GM12878 (cell line): ENCODE measurements around the gene FBXO39. TPM values are rescaled to one million over a fixed set of nuclear protein-coding genes. Genes with fewer than 3 reads are reported as not detected.

Experiments
- ATAC-seq: fragments of 200-7000 bp; cut with Tn5 transposase; 3 replicates; pipeline ENCODE4 v1.9.1; 2020; ENCODE audit warnings: mild to moderate bottlenecking, moderate library complexity
- BruUV-seq: library from RNA; stranded (reverse); fragments of 400-500 nt; replicated peaks from 2 replicates; lab custom pipeline; 2021; lab: Mats Ljungman, UMichigan
- CTCF ChIA-PET: fragments of 300-600 bp; sonication (Branson Sonifier 250); formaldehyde crosslinking; extraction: SDS; loops from one replicate; lab custom pipeline; 2021; ENCODE audit warnings: inconsistent platforms; lab: Yijun Ruan, JAX
- POLR2A ChIA-PET: fragments of 350-600 bp; formaldehyde crosslinking; extraction: SDS; loops from one replicate; lab custom pipeline; 2021; ENCODE audit warnings: inconsistent platforms; lab: Charles Lee
- RAD21 ChIA-PET: fragments of 300-600 bp; sonication (Branson Sonifier 250); formaldehyde crosslinking; loops from one replicate; lab custom pipeline; 2023; ENCODE audit warnings: antibody characterized with exemption; ENCODE audit not compliant: unreplicated experiment; lab: Charles Lee
- SMC1A ChIA-PET: fragments of 300-600 bp; sonication (Branson Sonifier 250); formaldehyde crosslinking; loops from one replicate; lab custom pipeline; 2023; ENCODE audit not compliant: unreplicated experiment, uncharacterized antibody; lab: Charles Lee
- DNase-seq: peaks from one replicate; pipeline ENCODE4 v3.0.0-alpha.2; 2011; ENCODE audit warnings: low read depth, low spot score
- FAIRE-seq: peaks from 3 replicates; lab custom pipeline; 2011; peaks lifted over from hg19 to GRCh38; lab: Jason Lieb, UNC
- H2AFZ ChIP-seq: 2 replicates; pipeline ENCODE4 v1.6.0; 2011; ENCODE audit warnings: low read depth, low read length, control low read depth; ENCODE audit not compliant: control insufficient read depth
- H3K27ac ChIP-seq: 2 replicates; pipeline ENCODE4 v1.5.1; 2011; ENCODE audit warnings: control low read depth; ENCODE audit not compliant: control insufficient read depth, insufficient read depth
- H3K27me3 ChIP-seq, 2 experiments: replicated peaks in 1 of 2; 2 replicates each; pipeline versions ENCODE4 v1.6.0 to v1.6.1; 2011; ENCODE audit warnings: low read length in 1 of 2; ENCODE audit not compliant: control insufficient read depth in 2 of 2, insufficient read depth in 2 of 2
- H3K36me3 ChIP-seq, 2 experiments: 2 replicates each; pipeline ENCODE4 v1.5.1; 2011; ENCODE audit warnings: low read length in 1 of 2; ENCODE audit not compliant: control insufficient read depth in 2 of 2, insufficient read depth in 2 of 2
- H3K4me1 ChIP-seq: 2 replicates; pipeline ENCODE4 v1.6.1; 2011; ENCODE audit warnings: mild to moderate bottlenecking, low read length, moderate library complexity, mixed read lengths; ENCODE audit not compliant: control insufficient read depth, insufficient read depth
- H3K4me2 ChIP-seq: 2 replicates; pipeline ENCODE4 v1.6.0; 2011; ENCODE audit warnings: control low read depth; ENCODE audit not compliant: control insufficient read depth, insufficient read depth
- H3K4me3 ChIP-seq: fragments of 200-600 bp; sonication (generic); 2 replicates; pipeline ENCODE4 v1.5.1; 2016
- H3K79me2 ChIP-seq: 2 replicates; pipeline ENCODE4 v1.6.0; 2011; ENCODE audit warnings: low read length; ENCODE audit not compliant: control insufficient read depth, insufficient read depth
- H3K9ac ChIP-seq: 2 replicates; pipeline ENCODE4 v1.8.0; 2011; ENCODE audit warnings: low read length, control low read depth, mixed read lengths; ENCODE audit not compliant: control insufficient read depth, insufficient read depth
- H3K9me3 ChIP-seq: replicated peaks from 3 replicates; pipeline ENCODE4 v1.5.1; 2011; ENCODE audit warnings: mild to moderate bottlenecking, low read length; ENCODE audit not compliant: control insufficient read depth, insufficient read depth
- H4K20me1 ChIP-seq: 2 replicates; pipeline ENCODE4 v1.6.0; 2011; ENCODE audit not compliant: control insufficient read depth, insufficient read depth
- BCL11A ChIP-seq: IDR thresholded peaks from 2 replicates; pipeline ENCODE4 v1.6.1; 2011; ENCODE audit warnings: low read depth, low read length
- EZH2 ChIP-seq: IDR thresholded peaks from 2 replicates; pipeline ENCODE4 v1.6.1; 2012; ENCODE audit warnings: low read depth, mild to moderate bottlenecking, control low read depth, inconsistent platforms, low read length, borderline replicate concordance; ENCODE audit not compliant: control insufficient read depth
- KDM1A ChIP-seq: fragments of 200-600 bp; sonication (generic); IDR thresholded peaks from 2 replicates; pipeline ENCODE4 v1.6.1; 2016; ENCODE audit warnings: borderline replicate concordance
- POLR2AphosphoS5 ChIP-seq: IDR thresholded peaks from 2 replicates; pipeline ENCODE4 v1.6.1; 2011; ENCODE audit warnings: mild to moderate bottlenecking, low read length, inconsistent platforms
- RELA ChIP-seq: fragments of 450-650 bp; IDR thresholded peaks from 2 replicates; pipeline ENCODE4 v1.8.0; 2014; ENCODE audit warnings: borderline replicate concordance; ENCODE audit not compliant: partially characterized antibody
- SIX5 ChIP-seq: IDR thresholded peaks from 2 replicates; pipeline ENCODE4 v1.6.1; 2011; ENCODE audit warnings: mild to moderate bottlenecking, low read depth, low read length, moderate library complexity; ENCODE audit not compliant: severe bottlenecking
- SMAD5 ChIP-seq: IDR thresholded peaks from 2 replicates; pipeline ENCODE4 v1.6.1; 2016; ENCODE audit warnings: antibody characterized with exemption, low read depth
- SP1 ChIP-seq: IDR thresholded peaks from one replicate; pipeline ENCODE4 v1.6.1; 2011; ENCODE audit warnings: low read depth, low read length
- STAT1 ChIP-seq: fragments of 450-650 bp; conservative IDR thresholded peaks from 2 replicates; pipeline ENCODE4 v1.6.1; 2014; ENCODE audit warnings: antibody characterized with exemption, mild to moderate bottlenecking
- TCF7 ChIP-seq: IDR thresholded peaks from 2 replicates; pipeline ENCODE4 v1.6.1; 2014; ENCODE audit warnings: antibody characterized with exemption, borderline replicate concordance
- ZNF217 ChIP-seq: fragments of 450-650 bp; IDR thresholded peaks from 2 replicates; pipeline ENCODE4 v1.6.1; 2017; ENCODE audit warnings: antibody characterized with exemption, mild to moderate bottlenecking
- ZNF274 ChIP-seq: IDR thresholded peaks from one replicate; pipeline ENCODE4 v1.8.0; 2011; ENCODE audit not compliant: insufficient read length, insufficient read depth
- ZNF384 ChIP-seq: IDR thresholded peaks from 2 replicates; pipeline ENCODE4 v1.6.1; 2012; ENCODE audit warnings: low read depth, mild to moderate bottlenecking, low read length, improper control_type of control experiment, borderline replicate concordance
- WGBS: methylation state at CpG from one replicate; pipeline ENCODE4 v1.1.6; 2016; ENCODE audit warnings: low lambda C conversion rate; ENCODE audit not compliant: insufficient replicate concordance, insufficient coverage; ENCODE audit errors: missing lambda C conversion rate; 5-methylcytosine and 5-hydroxymethylcytosine counted together
- in situ Hi-C: fragments of 300-500 bp; cut with MboI; formaldehyde crosslinking; loops from 9 replicates; pipeline ENCODE4 v1.14.3; 2018; ENCODE audit warnings: mixed read lengths
- intact Hi-C: fragments of 100-400 bp; cut with micrococcal nuclease; formaldehyde crosslinking; loops from one replicate; pipeline ENCODE4 v1.14.2; 2022; ENCODE audit not compliant: unreplicated experiment
- polyA plus RNA-seq, 11 experiments: library from polyadenylated mRNA; depleted of rRNA in 4 of 11; unstranded in 6 of 11; stranded (reverse) in 5 of 11; fragments of >200 nt; fragmentation: Nextera tagmentation in 4 of 11; fragmentation: Illumina TruSeq in 1 of 11; extraction: Ambion mirVana in 4 of 11; extraction: Trizol in 1 of 11; gene quantifications; 1 replicate in 1 of 11; 2 replicates in 10 of 11; pipeline versions ENCODE4 v1.2.1 to v1.2.3, GENCODE V29; 2011 to 2016; ENCODE audit warnings: inconsistent platforms in 2 of 11, missing spikeins in 2 of 11, low read depth in 1 of 11
- total RNA-seq, 4 experiments: library from RNA; depleted of rRNA in 3 of 4; stranded (reverse); fragments of >200 nt in 3 of 4; fragmentation: Illumina TruSeq in 1 of 4; extraction: Trizol in 1 of 4; gene quantifications; 2 replicates each; pipeline versions ENCODE4 v1.2.1 to v1.2.3, GENCODE V29; 2013 to 2021

Gene FBXO39
- total and polyA plus RNA-seq, 10 of the 15 experiments (the other 5 are each of a cell fraction or from before 2014, with no cell fraction given), result 0.05 to 0.62 (median 0.16) TPM; not detected in 6

DNA sequence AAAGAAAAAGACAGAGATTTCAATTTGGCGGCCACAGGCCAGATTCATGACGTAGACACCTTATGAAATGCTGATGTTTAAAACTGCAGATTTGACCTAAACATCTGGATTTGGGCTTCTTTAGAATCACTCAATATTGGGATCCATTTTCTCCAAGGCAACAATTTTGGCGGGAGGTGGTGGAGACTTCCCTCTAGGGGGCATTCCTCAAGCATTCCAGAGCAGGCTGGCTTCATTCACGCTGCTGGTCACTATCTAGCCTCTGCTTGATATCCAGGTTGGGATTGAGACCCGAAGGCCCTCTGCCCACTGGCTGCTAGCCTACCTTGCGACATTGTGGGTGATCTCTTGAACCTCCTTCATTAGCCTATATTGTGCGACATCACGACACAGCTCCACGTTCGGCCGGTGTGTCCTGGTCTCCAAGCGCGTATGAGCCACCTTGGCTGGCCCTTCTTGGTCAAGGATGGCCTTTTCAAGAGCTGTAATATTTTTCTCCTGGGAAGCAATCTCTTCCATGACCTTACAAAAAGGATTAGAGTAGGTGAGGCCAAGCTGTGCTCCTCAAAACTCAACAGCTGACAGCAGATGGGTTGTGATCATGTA lies 24.5 kb downstream of the FBXO39 start (continued):
- TF ChIP-seq POLR2AphosphoS5 (no peak), BCL11A (no peak), ZNF274 (no peak)
- TF ChIP-seq, all 136 proteins: peak for 0

DNA sequence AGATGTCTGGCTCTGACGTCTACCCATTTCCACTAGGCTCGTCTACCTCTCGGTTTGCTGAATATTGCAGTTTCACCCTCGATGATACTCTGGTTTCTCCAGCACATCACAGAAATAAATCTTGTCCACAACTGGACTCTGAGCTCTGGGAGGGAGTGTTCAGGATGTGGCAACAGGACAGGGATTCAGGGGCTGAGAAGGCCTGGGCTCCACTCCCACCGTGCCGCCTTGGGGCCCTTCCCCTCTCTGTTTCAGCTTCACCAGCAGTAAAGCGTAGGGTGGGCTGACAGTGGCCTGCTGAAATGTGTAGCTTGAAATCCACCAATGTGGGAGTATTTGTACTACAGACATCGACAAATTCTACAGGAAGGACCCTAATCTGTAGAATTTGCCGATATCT lies 35.5 kb downstream of the FBXO39 start:
- H3K4me3 ChIP-seq, result no peak overlapping the region
- no peak overlapping the region for H2AFZ ChIP-seq
- WGBS, result 45% methylated on average over 9 of the region's 9 CpGs
- no peak overlapping the region for H3K9ac ChIP-seq
- H3K36me3 ChIP-seq, result no peaks in the 10 kb centered on the region
- no peak for FAIRE-seq
- intact Hi-C loops (no loop called here), in situ Hi-C loops (no loop called here)
- no peaks in the 10 kb centered on the region; the same call in 2 of the 3 replicates for H3K9me3 ChIP-seq
- TF ChIP-seq SIX5, result no peak
- TF ChIP-seq SP1, result no peak
- TF ChIP-seq POLR2AphosphoS5, result no peak
- TF ChIP-seq STAT1, result no peak
- no peak for TF ChIP-seq KDM1A
- no peak for TF ChIP-seq RELA
- TF ChIP-seq ZNF384, result no peak
- TF ChIP-seq EZH2, result no peak
- TF ChIP-seq ZNF217, result no peak
- TF ChIP-seq TCF7, result no peak
- TF ChIP-seq SMAD5, result no peak
- BruUV-seq, result no TSS peak
- RAD21 ChIA-PET, result no interaction called here
- H3K4me1 ChIP-seq, result no peaks in the 10 kb centered on the region
- no peak overlapping the region for H3K4me2 ChIP-seq
- CTCF ChIA-PET, result interaction anchor here (0.6 to 1.8 kb wide), 2 partner anchors 32 to 99 kb away, joined by 3 to 4 read pairs; no protein-coding TSS in a partner anchor
- ATAC-seq, result no peak
- POLR2A ChIA-PET, result no interaction called here
- H4K20me1 ChIP-seq, result no peaks in the 10 kb centered on the region
- no peaks in the 10 kb centered on the region for H3K79me2 ChIP-seq
- H3K27me3 ChIP-seq, result no peaks in the 10 kb centered on the region; a peak in 1 of 4 replicates
- SMC1A ChIA-PET, result no interaction called here
- no peak for DNase-seq
- no peak overlapping the region for H3K27ac ChIP-seq
